Activated B cell treated with CpG ODN at 0.5 μM for 24 hours (primary cell): ENCODE results near the gene ALK. TPM values are rescaled to one million over a fixed set of nuclear protein-coding genes. Genes with fewer than 3 reads are reported as not detected.

Source experiments
- ATAC-seq: fragments of 200-7000 bp; cut with Tn5 transposase; one replicate; pipeline ENCODE4 v1.10.0; 2021; ENCODE audit warnings: low read depth, mild to moderate bottlenecking, moderate library complexity
- CTCF ChIA-PET: fragments of 350-600 bp; sonication (Branson Sonifier 250); formaldehyde crosslinking; loops from one replicate; lab custom pipeline; 2021; ENCODE audit warnings: antibody characterized with exemption; lab: Charles Lee
- POLR2A ChIA-PET: fragments of 350-600 bp; sonication (Branson Sonifier 250); formaldehyde crosslinking; loops from one replicate; lab custom pipeline; 2021; ENCODE audit warnings: antibody characterized with exemption; lab: Charles Lee
- DNase-seq: peaks from one replicate; pipeline ENCODE4 v3.0.0; 2022
- H3K27ac Mint-ChIP-seq: one replicate; pipeline ENCODE4 v1.8.0; 2020; ENCODE audit warnings: mixed read lengths
- H3K27me3 Mint-ChIP-seq: one replicate; pipeline ENCODE4 v1.8.0; 2021; ENCODE audit warnings: mixed read lengths
- H3K36me3 Mint-ChIP-seq: one replicate; pipeline ENCODE4 v1.8.0; 2021; ENCODE audit warnings: low read depth, mixed read lengths
- H3K4me1 Mint-ChIP-seq: one replicate; pipeline ENCODE4 v1.8.0; 2021; ENCODE audit warnings: mixed read lengths
- H3K4me3 Mint-ChIP-seq: one replicate; pipeline ENCODE4 v1.8.0; 2020; ENCODE audit warnings: mild to moderate bottlenecking, mixed read lengths
- H3K9me3 Mint-ChIP-seq: one replicate; pipeline ENCODE4 v1.8.0; 2020; ENCODE audit warnings: mixed read lengths
- CTCF ChIP-seq: fragments of 200-600 bp; IDR thresholded peaks from one replicate; pipeline ENCODE4 v1.8.0; 2022; ENCODE audit warnings: antibody characterized with exemption, mild to moderate bottlenecking
- intact Hi-C: fragments of 100-400 bp; cut with micrococcal nuclease; formaldehyde crosslinking; loops from one replicate; pipeline ENCODE4 v1.15.1; 2024
- total RNA-seq: library from RNA; stranded (reverse); gene quantifications from 2 replicates; pipeline ENCODE4 v1.2.3, GENCODE V29; 2022

ALK gene
- total RNA-seq, 1 donor from 2014 or later: not detected

- H3K36me3 Mint-ChIP-seq: no peaks in the 10 kb centered on the region
- CTCF ChIA-PET: no interaction called here
- POLR2A ChIA-PET: no interaction called here
- no peak for ATAC-seq
- H3K4me1 Mint-ChIP-seq: no peaks in the 10 kb centered on the region
- no peaks in the 10 kb centered on the region for H3K27me3 Mint-ChIP-seq
- H3K27ac Mint-ChIP-seq: no peak overlapping the region
- no peak overlapping the region for H3K4me3 Mint-ChIP-seq
- no peaks in the 10 kb centered on the region for H3K9me3 Mint-ChIP-seq
- DNase-seq: no peak
- intact Hi-C loops: no loop called here
- no peak for TF ChIP-seq CTCF
These were observed 391.1 kb downstream of the ALK start for GRCh38 chr2:29530281-29530680.

DNA sequence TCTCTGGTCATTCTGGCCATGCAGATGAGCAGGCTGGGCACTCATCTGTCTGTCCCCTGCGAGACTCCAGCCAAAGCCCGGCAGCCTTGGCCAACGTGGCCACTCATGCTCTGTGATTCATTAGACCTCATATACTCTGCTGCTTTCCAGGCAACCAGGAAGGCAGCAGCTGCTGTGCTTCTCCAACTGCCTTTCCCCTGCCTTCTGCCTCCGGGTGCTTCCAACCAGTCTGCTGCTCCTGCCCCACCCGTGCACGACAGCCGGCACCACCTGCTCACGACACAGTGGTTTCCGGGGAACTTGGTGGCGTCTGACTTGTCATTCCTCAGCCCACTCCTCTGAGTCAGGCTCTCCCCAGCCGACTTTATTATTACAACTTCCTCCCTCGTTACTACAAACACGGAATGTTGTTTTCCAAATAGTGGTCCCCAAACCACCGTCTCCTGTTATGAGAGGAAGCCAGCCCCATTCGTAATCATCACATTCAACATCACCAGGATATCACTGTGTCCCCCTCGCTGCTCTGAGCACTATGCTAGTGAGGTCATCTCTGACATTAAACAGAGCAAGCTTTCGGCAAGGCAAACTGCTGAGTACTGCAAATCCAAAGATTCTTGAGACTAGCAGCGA, 392.4 kb downstream of the ALK start:
- ChIA-PET POLR2A (no interaction called here), CTCF (no interaction called here)
- H3K9me3 Mint-ChIP-seq: no peaks in the 10 kb centered on the region
- no peak for DNase-seq
- no peak overlapping the region for H3K27ac Mint-ChIP-seq
- H3K36me3 Mint-ChIP-seq: no peaks in the 10 kb centered on the region
- H3K4me1 Mint-ChIP-seq: no peaks in the 10 kb centered on the region
- intact Hi-C loops: no loop called here
- no peak for TF ChIP-seq CTCF
- H3K4me3 Mint-ChIP-seq: no peak overlapping the region
- H3K27me3 Mint-ChIP-seq: no peaks in the 10 kb centered on the region
- no peak for ATAC-seq

DNA sequence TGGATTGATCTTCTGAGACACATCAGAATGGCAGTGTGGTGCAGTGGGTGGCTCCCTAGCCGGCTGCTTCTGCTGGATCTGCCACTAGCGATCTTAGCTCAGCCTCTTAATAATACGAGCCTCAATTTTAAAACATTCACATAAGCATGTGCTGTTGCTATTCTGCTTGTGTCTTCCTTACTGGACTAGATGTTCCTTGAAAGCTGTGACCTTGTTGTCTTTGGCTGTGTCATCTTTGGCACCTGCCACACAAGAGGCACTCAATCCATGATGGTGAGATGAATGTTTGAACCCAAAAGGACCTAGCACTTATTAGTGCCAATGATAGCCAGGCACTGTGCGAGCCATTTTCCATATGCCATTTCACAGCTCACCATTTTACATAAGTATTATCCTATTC, 393.0 kb downstream of the ALK start:
- Mint-ChIP-seq H3K4me3 (no peak overlapping the region), H3K9me3 (no peaks in the 10 kb centered on the region), H3K4me1 (no peaks in the 10 kb centered on the region), H3K36me3 (no peaks in the 10 kb centered on the region), H3K27me3 (no peaks in the 10 kb centered on the region), H3K27ac (no peak overlapping the region)
- ATAC-seq (no peak), DNase-seq (no peak)
- POLR2A ChIA-PET: no interaction called here
- CTCF ChIA-PET: no interaction called here
- intact Hi-C loops: no loop called here
- TF ChIP-seq CTCF: no peak

DNA sequence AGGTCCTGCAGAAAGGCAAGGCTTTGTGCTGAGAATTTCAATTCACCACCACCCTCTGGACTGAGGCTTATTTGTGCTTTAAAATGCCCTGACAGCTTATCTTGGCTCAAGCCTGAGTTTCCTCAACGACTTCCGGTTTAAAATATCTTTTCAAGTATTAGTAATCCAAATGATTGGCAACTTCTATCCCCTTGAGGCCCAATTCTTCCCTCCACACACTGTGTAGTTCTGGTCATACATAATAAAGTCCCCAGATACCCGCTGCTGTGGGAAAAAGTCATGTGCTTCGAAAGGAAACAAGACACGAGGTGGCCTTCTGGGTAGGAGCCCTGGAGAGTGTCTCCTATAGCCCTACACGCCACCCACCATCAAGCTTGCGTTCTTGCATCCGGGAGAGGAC, 393.4 kb downstream of the ALK start:
- Mint-ChIP-seq H3K9me3 (no peaks in the 10 kb centered on the region), H3K4me1 (no peaks in the 10 kb centered on the region), H3K27me3 (no peaks in the 10 kb centered on the region), H3K4me3 (no peak overlapping the region), H3K27ac (no peak overlapping the region), H3K36me3 (no peaks in the 10 kb centered on the region)
- ATAC-seq (no peak), DNase-seq (no peak)
- ChIA-PET CTCF (no interaction called here), POLR2A (no interaction called here)
- no peak for TF ChIP-seq CTCF
- intact Hi-C loops: no loop called here

GRCh38 chr2:29526587-29527586, 394.5 kb downstream of the ALK start:
- CTCF ChIA-PET: no interaction called here
- Mint-ChIP-seq H3K27ac (no peak overlapping the region), H3K4me1 (no peaks in the 10 kb centered on the region), H3K9me3 (no peaks in the 10 kb centered on the region), H3K4me3 (no peak overlapping the region), H3K36me3 (no peaks in the 10 kb centered on the region), H3K27me3 (no peaks in the 10 kb centered on the region)
- POLR2A ChIA-PET: no interaction called here
- DNase-seq (no peak), ATAC-seq (no peak)
- TF ChIP-seq CTCF: no peak
- intact Hi-C loops: no loop called here
